ENCODE results near the gene PLPPR1. TPM values are rescaled to one million over a fixed set of nuclear protein-coding genes. Genes with fewer than 3 reads are reported as not detected.

The PLPPR1 gene
- total RNA-seq, 1 donor from 2014 or later, result 3.2 TPM

DNA sequence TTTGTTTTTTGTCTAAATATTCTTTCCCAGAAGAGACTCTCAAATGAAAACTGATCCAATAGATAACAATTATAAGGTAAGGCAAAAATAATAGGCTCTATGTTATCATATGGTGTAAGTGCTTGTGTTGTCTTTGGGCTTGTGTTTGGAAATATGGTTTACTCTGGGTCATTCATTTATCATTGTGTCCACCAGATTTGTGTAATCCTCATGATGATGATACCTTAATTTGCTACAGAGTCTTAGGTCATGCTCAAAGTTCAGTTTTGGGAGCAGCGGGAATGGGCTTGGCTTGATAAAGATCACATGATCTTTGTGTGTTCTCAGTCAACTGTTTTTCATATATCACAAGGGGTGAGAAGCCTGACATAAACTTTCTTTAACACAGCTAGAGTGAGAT is 34.2 kb downstream of the PLPPR1 start:
- Histone ChIP-seq H3K9me3 (ENCODE audit: low read depth) (no peaks in the 10 kb centered on the region), H3F3A (ENCODE audit: low read depth) (no peaks in the 10 kb centered on the region), H3K79me2 (ENCODE audit: low read depth) (no peaks in the 10 kb centered on the region), H3K27ac (no peak overlapping the region), H3K36me3 (no peaks in the 10 kb centered on the region), H3K27me3 (no peaks in the 10 kb centered on the region), H3K9ac (no peak overlapping the region), H3K4me3 (no peak overlapping the region), H2AFZ (replicated peaks) (no peak overlapping the region), H3K4me2 (no peak overlapping the region), H4K20me1 (ENCODE audit: low read depth) (no peaks in the 10 kb centered on the region), H3K4me1 (peaks cover 10% of the 10 kb centered on the region)
- TF ChIP-seq, protein P1, sequence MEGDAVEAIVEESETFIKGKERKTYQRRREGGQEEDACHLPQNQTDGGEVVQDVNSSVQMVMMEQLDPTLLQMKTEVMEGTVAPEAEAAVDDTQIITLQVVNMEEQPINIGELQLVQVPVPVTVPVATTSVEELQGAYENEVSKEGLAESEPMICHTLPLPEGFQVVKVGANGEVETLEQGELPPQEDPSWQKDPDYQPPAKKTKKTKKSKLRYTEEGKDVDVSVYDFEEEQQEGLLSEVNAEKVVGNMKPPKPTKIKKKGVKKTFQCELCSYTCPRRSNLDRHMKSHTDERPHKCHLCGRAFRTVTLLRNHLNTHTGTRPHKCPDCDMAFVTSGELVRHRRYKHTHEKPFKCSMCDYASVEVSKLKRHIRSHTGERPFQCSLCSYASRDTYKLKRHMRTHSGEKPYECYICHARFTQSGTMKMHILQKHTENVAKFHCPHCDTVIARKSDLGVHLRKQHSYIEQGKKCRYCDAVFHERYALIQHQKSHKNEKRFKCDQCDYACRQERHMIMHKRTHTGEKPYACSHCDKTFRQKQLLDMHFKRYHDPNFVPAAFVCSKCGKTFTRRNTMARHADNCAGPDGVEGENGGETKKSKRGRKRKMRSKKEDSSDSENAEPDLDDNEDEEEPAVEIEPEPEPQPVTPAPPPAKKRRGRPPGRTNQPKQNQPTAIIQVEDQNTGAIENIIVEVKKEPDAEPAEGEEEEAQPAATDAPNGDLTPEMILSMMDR (IDR thresholded peaks at IDR 0.05), result no peak
- TF ChIP-seq EZH2phosphoT487 (IDR thresholded peaks at IDR 0.05) (no peak), EZH2 (IDR thresholded peaks at IDR 0.05) (no peak)
- H3K9me3 Mint-ChIP-seq, result no peaks in the 10 kb centered on the region
- peaks cover 21% of the 10 kb centered on the region for H3K4me1 Mint-ChIP-seq
- H3K27ac Mint-ChIP-seq, result no peak overlapping the region
- no peaks in the 10 kb centered on the region for H3K36me3 Mint-ChIP-seq
- no peak overlapping the region for H3K4me3 Mint-ChIP-seq
- peaks cover 2% of the 10 kb centered on the region for H3K27me3 Mint-ChIP-seq (ENCODE audit: insufficient read depth, low read depth)
- DNase-seq (ENCODE audit: low spot score), result no peak

DNA sequence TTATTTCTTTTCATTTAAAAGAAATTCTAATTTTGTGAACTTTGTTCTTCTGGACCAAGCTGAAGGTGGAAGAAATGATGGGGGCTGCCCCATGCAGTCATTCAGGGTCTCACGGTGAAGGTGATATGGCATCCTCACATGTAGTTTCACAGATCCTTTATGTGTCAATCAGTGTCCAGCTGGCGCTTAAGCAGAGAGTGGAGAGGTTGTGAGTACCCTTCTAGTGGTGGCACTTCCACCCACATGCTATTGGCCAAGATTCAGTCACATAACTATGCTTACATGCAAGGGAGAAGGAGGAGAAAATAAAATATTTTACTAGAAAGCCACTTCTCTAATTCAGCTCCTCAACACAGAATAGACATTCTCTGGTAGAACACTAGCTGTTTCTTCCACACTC is 34.7 kb downstream of the PLPPR1 start:
- no peaks in the 10 kb centered on the region for H3K36me3 Mint-ChIP-seq
- no peaks in the 10 kb centered on the region for H3K27me3 ChIP-seq
- TF ChIP-seq EZH2 (IDR thresholded peaks at IDR 0.05), result no peak
- TF ChIP-seq, protein P1 (IDR thresholded peaks at IDR 0.05), result no peak
- no peak for TF ChIP-seq EZH2phosphoT487 (IDR thresholded peaks at IDR 0.05)

GRCh38 chr9:101064206-101064605 is 35.7 kb downstream of the PLPPR1 start:
- Mint-ChIP-seq H3K27ac (no peak overlapping the region), H3K4me1 (peaks cover 21% of the 10 kb centered on the region), H3K36me3 (no peaks in the 10 kb centered on the region), H3K27me3 (ENCODE audit: insufficient read depth, low read depth) (no peaks in the 10 kb centered on the region), H3K9me3 (no peaks in the 10 kb centered on the region), H3K4me3 (no peak overlapping the region)
- H3K4me1 ChIP-seq, result peaks cover 10% of the 10 kb centered on the region
- no peaks in the 10 kb centered on the region for H3F3A ChIP-seq (ENCODE audit: low read depth)
- H3K9me3 ChIP-seq (ENCODE audit: low read depth), result no peaks in the 10 kb centered on the region
- DNase-seq (ENCODE audit: low spot score), result no peak
- no peak overlapping the region for H3K27ac ChIP-seq
- no peak overlapping the region for H3K4me3 ChIP-seq
- H3K36me3 ChIP-seq, result no peaks in the 10 kb centered on the region
- TF ChIP-seq EZH2 (IDR thresholded peaks at IDR 0.05) (no peak), EZH2phosphoT487 (IDR thresholded peaks at IDR 0.05) (no peak)
- no peaks in the 10 kb centered on the region for H3K79me2 ChIP-seq (ENCODE audit: low read depth)
- H2AFZ ChIP-seq (replicated peaks), result no peak overlapping the region
- H4K20me1 ChIP-seq (ENCODE audit: low read depth), result no peaks in the 10 kb centered on the region
- H3K4me2 ChIP-seq, result no peak overlapping the region
- no peaks in the 10 kb centered on the region for H3K27me3 ChIP-seq
- H3K9ac ChIP-seq, result no peak overlapping the region

More for the DNA sequence above, 34.7 kb downstream of the PLPPR1 start:
- H3F3A ChIP-seq (ENCODE audit: low read depth), result no peaks in the 10 kb centered on the region
- H3K27ac ChIP-seq, result no peak overlapping the region
- Mint-ChIP-seq H3K4me3 (no peak overlapping the region), H3K27ac (no peak overlapping the region), H3K9me3 (no peaks in the 10 kb centered on the region), H3K4me1 (peaks cover 21% of the 10 kb centered on the region), H3K27me3 (ENCODE audit: insufficient read depth, low read depth) (no peaks in the 10 kb centered on the region)
- H3K79me2 ChIP-seq (ENCODE audit: low read depth), result no peaks in the 10 kb centered on the region
- no peak overlapping the region for H3K4me2 ChIP-seq
- H3K36me3 ChIP-seq, result no peaks in the 10 kb centered on the region
- no peak overlapping the region for H2AFZ ChIP-seq (replicated peaks)
- H3K9ac ChIP-seq, result no peak overlapping the region
- no peak for DNase-seq (ENCODE audit: low spot score)
- H3K9me3 ChIP-seq (ENCODE audit: low read depth), result no peaks in the 10 kb centered on the region
- peaks cover 10% of the 10 kb centered on the region for H3K4me1 ChIP-seq
- no peaks in the 10 kb centered on the region for H4K20me1 ChIP-seq (ENCODE audit: low read depth)
- no peak overlapping the region for H3K4me3 ChIP-seq

DNA sequence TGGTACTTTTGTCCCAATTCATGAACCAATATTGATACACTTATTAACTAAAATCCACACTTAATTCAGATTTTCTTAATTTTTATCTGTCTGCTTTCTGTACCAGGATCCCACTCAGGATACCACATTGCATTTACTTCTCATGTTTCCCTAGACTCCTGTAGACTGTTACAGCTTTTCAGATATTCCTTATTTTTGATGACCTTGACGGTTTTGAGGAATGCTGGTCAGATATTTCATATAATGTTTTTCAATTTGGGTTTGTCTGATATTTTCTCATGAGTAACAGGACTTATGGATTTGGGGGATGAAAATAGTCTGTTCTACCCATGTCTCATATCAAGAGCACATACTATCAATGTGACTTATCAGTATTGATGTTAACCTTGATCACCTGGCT is 37.4 kb downstream of the PLPPR1 start:
- Histone ChIP-seq H3K4me2 (no peak overlapping the region), H3K4me3 (no peak overlapping the region), H3K27me3 (no peaks in the 10 kb centered on the region), H3K9me3 (ENCODE audit: low read depth) (no peaks in the 10 kb centered on the region), H3K79me2 (ENCODE audit: low read depth) (no peaks in the 10 kb centered on the region), H3K9ac (no peak overlapping the region), H3K4me1 (peaks cover 6% of the 10 kb centered on the region), H3F3A (ENCODE audit: low read depth) (no peaks in the 10 kb centered on the region), H2AFZ (replicated peaks) (no peak overlapping the region), H3K27ac (no peak overlapping the region), H3K36me3 (no peaks in the 10 kb centered on the region), H4K20me1 (ENCODE audit: low read depth) (no peaks in the 10 kb centered on the region)
- Mint-ChIP-seq H3K4me1 (peaks cover 16% of the 10 kb centered on the region), H3K27me3 (ENCODE audit: insufficient read depth, low read depth) (no peaks in the 10 kb centered on the region), H3K27ac (no peak overlapping the region), H3K36me3 (no peaks in the 10 kb centered on the region), H3K4me3 (no peak overlapping the region), H3K9me3 (no peaks in the 10 kb centered on the region)
- no peak for DNase-seq (ENCODE audit: low spot score)
- TF ChIP-seq, protein P1 (IDR thresholded peaks at IDR 0.05), result no peak
- TF ChIP-seq EZH2 (IDR thresholded peaks at IDR 0.05), result no peak
- TF ChIP-seq EZH2phosphoT487 (IDR thresholded peaks at IDR 0.05), result no peak

Measured in neural progenitor cell (in vitro differentiated cells).